Fibroblast of peridontal ligament (primary cell): Measurements from ENCODE around the gene USP25.
"Not testable (repeated sequence)": the region's sequence is repeated elsewhere in the genome, so short reads cannot be mapped to it uniquely, and the experiment has no call there.

ENCODE experiments used
- DNase-seq: peaks from one replicate; pipeline ENCODE4 v3.0.0-alpha.2; 2010; ENCODE audit errors: extremely low read depth

USP25 gene

GRCh38 chr21:15732290-15732995 lies 2.7 kb downstream of the USP25 start:
- DNase-seq, result peak; percentile 31

- DNase-seq, result no peak
Observed at GRCh38 chr21:15732996-15733329, 3.2 kb downstream of the USP25 start.

GRCh38 chr21:15735409-15735808 lies 5.6 kb downstream of the USP25 start:
- DNase-seq, result no peak

- DNase-seq, result not testable (repeated sequence)
Observed at GRCh38 chr21:15735931-15736330, 6.1 kb downstream of the USP25 start.

GRCh38 chr21:15738779-15739178 lies 9.0 kb downstream of the USP25 start:
- not testable (repeated sequence) for DNase-seq

GRCh38 chr21:15740383-15740782 lies 10.6 kb downstream of the USP25 start:
- no peak for DNase-seq

- peak; percentile 44 for DNase-seq
Observed at GRCh38 chr21:15741510-15741909, 11.7 kb downstream of the USP25 start.

GRCh38 chr21:15742052-15742670 lies 12.4 kb downstream of the USP25 start:
- no peak for DNase-seq

GRCh38 chr21:15742694-15743093 lies 12.9 kb downstream of the USP25 start:
- no peak for DNase-seq

GRCh38 chr21:15743593-15743992 lies 13.8 kb downstream of the USP25 start:
- no peak for DNase-seq

GRCh38 chr21:15744926-15745325 lies 15.1 kb downstream of the USP25 start:
- DNase-seq, result no peak

- no peak for DNase-seq
Observed at GRCh38 chr21:15748586-15748985, 18.8 kb downstream of the USP25 start.

GRCh38 chr21:15749082-15749860 lies 19.5 kb downstream of the USP25 start:
- peak; percentile 46 for DNase-seq

- DNase-seq, result no peak
Observed at GRCh38 chr21:15749861-15750159, 20.0 kb downstream of the USP25 start.

- no peak for DNase-seq
Observed at GRCh38 chr21:15751037-15751436, 21.3 kb downstream of the USP25 start.

- DNase-seq, result no peak
Observed at GRCh38 chr21:15751546-15751945, 21.8 kb downstream of the USP25 start.

GRCh38 chr21:15752763-15753407 lies 23.1 kb downstream of the USP25 start:
- no peak for DNase-seq

GRCh38 chr21:15753741-15754140 lies 24.0 kb downstream of the USP25 start:
- DNase-seq, result no peak

GRCh38 chr21:15754640-15755039 lies 24.9 kb downstream of the USP25 start:
- peak; percentile 49 for DNase-seq

- DNase-seq, result no peak
Observed at GRCh38 chr21:15755125-15755524, 25.3 kb downstream of the USP25 start.

GRCh38 chr21:15759469-15759868 lies 29.7 kb downstream of the USP25 start:
- DNase-seq, result no peak

- no peak for DNase-seq
Observed at GRCh38 chr21:15761507-15762100, 31.8 kb downstream of the USP25 start.
